Measurements from ENCODE around the gene TSPAN3.
A peak's percentile ranks its signal among the peaks of the same experiment; 100 is the strongest.

Gene TSPAN3

DNA sequence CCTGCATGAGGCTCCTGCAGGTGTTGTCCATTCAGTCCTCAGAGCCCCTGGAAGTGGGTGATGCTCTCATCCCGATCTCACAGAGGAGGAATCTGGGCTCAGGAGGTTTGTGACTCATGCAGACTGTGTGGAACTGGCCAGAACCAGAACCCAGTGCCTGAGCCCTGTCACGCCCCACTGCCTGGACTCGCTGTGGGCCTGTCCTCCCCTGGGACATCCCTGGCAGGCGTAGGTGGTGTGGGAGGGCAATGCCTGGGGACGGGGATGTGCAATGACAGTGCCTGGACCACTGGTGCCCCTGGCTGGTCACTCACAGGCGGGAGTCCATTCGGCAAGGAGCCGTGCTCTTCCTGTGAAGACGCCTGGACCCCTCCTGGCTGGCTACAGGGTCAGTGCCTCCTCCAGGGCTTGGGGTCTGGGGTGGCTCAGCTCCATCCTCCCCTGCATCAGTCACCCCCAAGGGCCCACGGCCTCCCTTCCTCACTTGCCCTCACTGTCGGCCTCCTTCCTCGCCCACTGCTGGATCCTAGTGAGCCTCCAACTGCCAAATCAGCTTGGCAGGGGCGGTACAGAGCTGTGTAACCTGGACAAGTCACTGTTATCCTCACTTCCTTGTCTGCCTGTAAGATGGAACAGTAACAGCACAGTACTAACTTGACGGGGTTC, 61.1 kb downstream of the TSPAN3 start:
- no peak for DNase-seq (ENCODE audit: low read depth in 2 of 2)

DNA sequence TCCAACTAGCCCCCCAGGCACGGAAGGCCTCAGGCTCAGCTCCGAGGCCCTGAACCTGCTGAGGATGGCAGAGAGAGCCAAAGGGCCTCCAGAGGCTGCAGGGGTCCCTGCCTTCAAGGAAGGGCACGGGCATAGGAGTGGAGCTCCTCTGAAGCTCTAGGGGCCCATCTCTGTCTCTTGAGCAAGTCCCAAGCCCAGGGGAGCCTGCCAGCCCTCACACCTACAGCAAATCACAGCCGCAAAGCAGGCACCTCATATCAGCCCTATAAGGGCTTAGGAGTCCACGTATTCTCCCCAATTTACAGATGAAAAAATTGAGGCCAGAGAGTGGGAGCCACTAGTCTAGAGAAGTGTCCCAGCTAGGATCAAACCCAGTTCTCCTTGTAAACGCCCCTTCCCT, 61.7 kb downstream of the TSPAN3 start:
- no peak for DNase-seq (ENCODE audit: low read depth in 2 of 2)

DNA sequence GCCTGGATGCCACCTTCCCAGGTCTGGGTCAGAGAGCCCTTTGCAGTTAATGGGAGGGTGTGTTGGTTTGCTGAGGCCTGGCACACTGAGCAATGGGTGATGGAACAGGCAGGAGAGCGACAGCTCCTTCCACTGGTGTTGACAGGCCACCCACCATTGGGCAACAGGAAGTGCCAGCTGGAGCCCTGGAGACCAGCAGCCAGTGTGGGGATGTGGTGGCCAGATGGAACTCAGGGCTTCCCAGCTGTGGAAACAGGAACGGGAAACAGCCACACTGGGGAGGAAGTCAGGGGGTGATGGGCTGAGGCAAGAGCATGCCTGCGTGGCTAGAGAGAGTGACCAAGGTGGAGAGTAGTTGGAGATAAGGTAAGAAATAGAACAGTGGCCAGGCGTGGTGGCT, 66.7 kb downstream of the TSPAN3 start:
- no peak for DNase-seq (ENCODE audit: low read depth in 2 of 2)

DNA sequence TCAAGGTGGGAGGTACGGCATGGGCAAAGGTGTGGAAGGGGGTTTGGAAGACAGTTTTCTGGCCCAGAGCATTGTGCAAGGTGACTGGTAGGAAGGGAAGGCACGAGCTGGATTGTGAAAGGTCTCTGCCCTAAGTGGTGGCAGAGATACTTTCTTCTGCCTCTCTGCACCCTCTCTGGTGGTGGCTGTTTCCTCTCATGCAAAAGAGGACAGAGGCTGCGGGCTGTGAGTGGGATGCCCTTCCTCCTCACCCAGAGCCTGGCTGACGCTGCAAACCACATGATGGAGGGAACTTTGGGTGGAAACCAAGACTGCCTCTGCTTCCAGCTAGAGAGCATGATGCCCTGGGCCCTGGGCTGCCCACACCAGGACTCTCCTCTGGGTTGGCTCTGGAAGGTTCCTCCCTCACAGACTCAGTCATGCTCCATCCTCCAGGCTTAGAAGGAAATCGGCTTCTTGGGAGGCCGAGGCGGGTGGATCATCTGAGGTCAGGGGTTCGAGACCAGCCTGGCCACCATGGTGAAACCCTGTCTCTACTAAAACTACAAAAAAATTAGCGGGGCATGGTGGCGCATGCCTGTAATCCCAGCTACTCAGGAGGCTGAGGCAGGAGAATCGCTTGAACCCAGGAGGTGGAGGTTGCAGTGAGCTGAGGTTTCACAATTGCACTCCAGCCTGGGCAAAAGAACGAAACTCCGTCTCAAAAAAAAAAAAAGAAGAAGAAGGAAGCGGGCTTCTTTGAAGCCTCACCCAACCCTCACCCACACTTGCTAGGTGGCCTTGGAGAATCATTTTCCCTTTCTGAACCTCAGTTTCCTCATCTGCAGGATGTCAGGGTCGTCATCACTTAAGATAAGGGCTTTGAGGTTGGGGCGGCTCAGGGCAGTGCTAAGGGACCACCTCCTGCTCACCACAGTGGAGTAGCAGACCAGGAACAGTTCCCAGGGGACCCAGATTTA, 67.7 kb downstream of the TSPAN3 start:
- peak in 1 of 2 experiments; percentile 77 for DNase-seq (ENCODE audit: low read depth in 2 of 2)

DNA sequence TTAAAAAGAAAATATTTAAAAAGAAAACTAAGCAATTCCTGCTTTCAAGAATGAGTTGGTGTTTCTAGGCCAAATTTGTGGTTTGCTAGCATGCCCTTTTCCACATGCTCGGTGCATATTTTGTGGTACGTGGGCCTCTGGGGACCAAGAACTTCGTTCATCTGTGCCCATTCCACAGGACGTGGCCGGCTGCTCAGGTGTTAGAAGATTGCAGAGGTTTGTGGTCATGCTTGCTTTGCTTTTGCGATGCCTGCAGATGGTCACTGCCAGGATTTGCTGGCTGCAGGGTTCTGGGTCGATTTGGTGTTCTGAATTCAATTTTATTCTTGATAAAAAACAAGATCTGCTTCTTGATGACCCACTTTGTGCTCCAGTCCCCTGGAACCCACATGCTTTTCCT, 68.5 kb downstream of the TSPAN3 start:
- DNase-seq (ENCODE audit: low read depth in 2 of 2), result no peak

DNA sequence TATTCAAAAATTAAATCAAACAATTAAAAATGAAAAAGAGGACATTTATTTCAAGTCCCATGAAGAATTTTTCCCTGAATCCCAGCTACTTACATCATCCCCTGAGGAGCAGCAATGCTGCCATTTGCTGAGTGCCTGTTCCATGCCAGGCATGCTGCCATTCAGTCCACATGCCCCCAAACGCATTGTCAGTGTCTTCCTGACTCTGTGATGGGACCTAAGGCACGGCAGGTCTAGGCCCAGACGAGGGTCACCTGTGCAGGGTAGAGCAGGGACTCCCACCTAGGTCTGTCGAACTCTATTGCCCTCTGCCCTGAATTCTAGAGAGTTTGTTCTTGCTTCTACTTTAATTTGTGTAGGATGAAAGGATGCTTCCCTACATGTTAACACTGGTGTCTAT, 68.9 kb downstream of the TSPAN3 start:
- no peak for DNase-seq (ENCODE audit: low read depth in 2 of 2)

DNA sequence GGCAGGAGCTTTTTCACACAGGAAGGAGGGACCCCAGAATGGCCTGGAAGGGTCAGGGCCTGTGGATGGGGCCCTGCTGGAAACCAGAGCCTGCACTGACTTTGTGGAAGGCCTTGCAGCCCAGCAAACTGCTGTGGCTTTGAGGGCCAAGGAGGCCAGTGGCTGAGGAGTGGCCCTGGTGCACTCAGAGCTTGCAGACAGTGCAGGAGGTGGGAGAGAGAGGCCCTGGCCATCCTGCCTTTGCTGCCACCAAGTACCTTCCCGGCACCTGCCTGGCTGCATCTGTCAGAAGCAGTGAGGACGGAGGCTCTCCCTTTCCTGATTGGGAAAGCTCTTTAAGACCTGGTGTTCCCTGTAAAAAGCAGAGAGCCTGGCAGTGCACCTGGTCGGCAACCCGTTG, 69.6 kb downstream of the TSPAN3 start:
- DNase-seq (ENCODE audit: low read depth in 2 of 2), result no peak

DNA sequence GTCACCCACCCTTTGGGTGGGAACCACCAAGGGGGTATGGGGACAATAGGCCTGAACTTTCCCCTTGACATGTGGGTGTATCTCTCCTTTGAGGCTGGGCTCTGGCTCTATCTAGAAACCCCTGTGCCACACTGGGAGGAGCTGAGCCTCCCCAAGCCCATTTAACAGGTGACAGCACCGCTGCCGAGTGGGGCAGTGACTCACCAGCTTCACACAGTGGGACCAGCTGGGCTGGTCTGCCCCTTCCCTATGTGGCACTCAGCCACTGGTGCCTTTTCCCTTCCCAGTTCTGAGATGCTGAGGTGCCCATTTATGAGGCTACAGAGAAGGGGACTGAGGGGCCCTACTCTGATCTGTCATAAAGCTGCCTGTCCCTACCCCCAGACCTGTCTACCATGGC, 70.9 kb downstream of the TSPAN3 start:
- DNase-seq (ENCODE audit: low read depth in 2 of 2), result no peak

DNA sequence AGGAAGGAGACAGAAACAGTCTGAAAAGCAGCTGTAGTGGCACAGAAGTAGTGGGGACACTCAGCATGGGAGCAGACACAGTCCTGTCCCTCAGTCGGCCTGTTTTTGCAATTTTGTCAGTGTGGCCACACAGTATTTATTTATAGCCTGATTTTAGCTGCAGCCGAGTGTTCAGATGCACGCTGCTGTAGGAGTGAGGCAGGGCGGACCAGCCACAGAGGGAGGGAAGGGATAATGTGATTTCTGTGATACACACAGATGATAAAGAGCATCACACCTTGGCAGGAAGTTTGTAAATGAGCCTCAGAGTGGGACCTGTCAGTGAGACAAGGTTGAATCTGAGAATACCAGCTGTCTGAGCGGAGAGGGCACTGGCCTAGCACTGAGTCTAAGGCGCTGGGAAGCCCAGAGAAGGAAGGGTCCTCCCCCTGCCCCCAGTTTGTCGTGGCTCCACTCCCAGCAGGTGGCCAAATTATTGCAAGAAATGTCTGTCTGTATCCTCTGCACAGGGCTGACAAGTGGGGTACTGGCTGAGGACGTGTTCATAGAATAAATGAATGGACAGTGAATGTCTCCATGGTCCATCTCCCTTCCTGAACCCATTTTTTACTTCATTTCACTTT, 72.1 kb downstream of the TSPAN3 start:
- DNase-seq (ENCODE audit: low read depth in 2 of 2), result no peak

DNA sequence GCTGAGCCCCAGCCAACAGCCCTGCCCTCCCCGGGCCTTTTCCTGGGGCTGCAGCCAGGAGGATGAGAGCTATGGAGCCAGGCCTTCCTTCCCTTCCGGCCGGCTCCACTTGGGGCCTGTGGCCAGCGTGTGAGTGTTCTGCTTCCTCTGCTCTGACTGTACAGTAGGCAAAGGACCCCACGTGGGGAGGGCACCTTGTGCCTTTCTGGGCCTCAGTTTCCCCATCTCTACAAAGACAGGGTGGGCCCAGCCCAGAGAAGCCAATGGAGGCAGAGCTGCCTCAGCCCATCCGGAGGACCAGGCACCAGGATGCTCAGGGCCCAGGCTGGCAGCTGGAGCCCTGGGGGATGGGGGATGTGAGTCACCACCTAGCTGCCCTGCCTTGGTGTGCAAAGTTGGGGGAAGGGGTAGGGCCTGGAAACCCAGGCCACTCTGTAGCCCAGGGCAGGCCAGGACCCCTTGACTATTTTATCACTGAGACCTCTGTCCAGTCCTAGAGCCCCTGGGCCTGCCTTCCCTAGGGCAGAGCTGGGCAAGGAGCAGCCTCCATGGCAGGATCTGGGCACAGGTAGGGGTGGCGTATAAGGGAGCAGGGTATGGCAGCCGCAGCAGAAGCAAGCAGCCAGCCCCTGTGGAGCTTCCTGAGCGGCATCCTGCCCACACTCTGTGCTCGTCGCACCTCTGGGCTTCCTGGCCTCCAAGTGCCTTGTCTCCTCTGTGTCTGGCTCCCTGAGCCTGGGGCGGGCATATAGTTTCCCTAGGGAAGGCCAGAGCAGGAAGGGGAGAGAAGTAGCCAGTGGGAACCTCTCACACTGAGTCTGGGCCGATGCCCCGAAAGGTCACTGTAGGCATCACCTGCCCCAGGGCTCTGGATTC, 74.1 kb downstream of the TSPAN3 start:
- DNase-seq (ENCODE audit: low read depth in 2 of 2), result peak in 1 of 2 experiments; percentile 55

DNA sequence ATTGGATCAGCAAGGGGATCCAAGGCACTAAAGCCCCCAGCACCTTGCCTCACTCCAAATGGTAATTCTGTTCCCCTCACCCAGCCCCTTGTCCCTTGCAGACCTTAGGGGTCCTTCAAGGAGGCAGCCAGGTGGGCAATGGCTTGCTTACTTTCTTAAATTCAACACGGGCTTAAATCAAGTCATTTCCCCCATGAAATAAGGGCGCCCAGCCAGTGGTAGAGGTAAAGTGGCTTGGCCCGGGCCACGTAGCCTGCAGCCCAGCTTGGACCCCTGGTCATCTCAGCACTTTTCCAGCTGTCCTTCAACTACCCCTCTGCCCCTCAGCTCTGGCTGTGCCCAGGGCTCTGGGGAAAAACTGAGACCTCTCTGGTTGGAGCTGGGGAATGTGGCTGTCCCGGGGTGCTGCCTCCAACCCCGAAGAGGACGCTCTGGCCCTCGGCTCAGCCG, 74.8 kb downstream of the TSPAN3 start:
- no peak for DNase-seq (ENCODE audit: low read depth in 2 of 2)

DNA sequence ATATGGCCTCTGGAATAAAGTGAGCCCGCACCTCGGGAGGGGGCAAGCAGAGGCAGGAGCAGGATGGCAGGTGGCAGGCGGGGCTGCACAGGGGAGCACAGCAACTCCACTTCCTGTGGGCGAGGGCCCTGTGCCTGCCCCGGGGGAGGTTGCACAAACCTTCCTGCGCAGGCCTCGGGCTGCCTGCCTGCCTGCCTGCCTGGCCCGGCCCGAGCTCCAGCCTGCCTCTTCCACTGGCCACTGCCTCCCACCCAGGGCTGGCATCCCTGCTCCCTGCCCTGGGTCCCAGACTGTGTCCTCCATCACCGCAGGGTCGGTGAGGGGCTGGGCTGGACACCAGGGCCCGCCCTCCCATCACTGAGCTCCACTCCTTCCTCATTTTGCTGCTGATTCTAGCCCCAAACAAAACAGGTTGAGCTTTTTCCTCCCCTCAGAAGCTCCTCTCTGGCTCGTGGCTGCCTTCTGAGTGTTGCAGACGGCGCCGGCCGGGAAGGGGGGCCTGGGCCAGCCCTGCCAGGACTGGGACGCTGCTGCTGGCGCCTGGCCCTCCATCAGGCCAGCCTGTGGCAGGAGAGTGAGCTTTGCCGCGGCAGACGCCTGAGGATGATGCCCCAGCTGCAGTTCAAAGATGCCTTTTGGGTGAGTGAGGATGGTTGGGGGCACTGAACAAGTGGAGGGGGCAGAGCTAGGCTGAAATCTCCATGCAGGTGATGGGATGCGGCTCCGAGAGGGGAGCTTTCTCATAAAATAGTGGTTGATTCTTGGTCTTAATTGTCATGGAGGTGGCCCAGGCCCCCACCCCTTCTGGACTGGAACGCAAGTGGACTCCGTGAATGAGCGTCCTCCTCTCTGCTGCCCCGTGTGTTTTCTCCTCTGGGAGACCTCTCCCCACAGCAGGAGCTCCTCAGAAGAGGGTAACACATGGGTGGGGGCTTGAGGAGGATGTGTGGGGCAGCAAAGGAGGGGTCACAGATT, 75.7 kb downstream of the TSPAN3 start, which contains the start of gene PSTPIP1:
Gene PSTPIP1 (plus strand): TSS at position 156 of the 975 bp plus-strand sequence. CDS start 448 bp downstream, at position 604.
- DNase-seq (ENCODE audit: low read depth in 2 of 2), result peak; percentile 31 to 59

DNA sequence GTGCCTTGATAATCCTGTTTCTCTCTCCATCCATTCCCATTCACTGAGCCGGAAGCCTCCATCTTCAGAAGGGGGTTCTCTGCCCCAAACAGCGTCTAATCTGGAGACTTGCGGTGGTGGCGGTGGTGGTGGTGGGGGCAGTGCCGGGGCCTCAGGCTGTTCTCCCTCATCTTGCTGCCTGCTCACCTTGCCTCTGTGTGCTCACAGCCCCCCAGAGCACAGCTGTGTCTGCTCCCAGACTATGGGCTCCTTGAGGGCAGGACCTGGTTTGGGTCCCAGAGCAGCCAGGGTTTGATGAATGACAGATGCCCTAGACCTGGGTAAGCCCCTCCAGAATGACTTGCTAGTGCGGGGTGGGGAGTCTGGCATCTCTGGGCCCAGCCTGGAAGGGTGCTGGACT, 76.4 kb downstream of the TSPAN3 start:
- no peak for DNase-seq (ENCODE audit: low read depth in 2 of 2)

DNA sequence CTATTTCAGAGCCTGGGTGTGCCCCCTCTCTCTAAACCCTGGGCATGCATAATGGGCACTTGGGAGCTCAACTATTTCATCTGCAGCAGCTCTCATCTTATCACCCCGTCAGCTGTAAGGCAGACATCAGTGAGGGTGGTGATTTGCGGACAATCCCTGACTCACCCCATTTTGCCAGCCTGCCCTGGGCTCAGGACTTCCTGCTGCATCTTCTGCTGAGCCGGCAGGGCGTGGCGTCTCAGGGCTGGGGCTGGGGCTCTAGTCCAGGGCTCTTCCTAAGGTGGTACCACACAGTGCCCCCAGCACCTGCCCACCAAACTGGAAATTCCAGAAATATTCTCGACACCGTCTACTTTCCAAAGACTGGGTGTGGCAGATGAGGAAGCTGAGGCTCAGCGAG, 76.9 kb downstream of the TSPAN3 start:
- DNase-seq (ENCODE audit: low read depth in 2 of 2), result peak in 1 of 2 experiments; percentile 54

DNA sequence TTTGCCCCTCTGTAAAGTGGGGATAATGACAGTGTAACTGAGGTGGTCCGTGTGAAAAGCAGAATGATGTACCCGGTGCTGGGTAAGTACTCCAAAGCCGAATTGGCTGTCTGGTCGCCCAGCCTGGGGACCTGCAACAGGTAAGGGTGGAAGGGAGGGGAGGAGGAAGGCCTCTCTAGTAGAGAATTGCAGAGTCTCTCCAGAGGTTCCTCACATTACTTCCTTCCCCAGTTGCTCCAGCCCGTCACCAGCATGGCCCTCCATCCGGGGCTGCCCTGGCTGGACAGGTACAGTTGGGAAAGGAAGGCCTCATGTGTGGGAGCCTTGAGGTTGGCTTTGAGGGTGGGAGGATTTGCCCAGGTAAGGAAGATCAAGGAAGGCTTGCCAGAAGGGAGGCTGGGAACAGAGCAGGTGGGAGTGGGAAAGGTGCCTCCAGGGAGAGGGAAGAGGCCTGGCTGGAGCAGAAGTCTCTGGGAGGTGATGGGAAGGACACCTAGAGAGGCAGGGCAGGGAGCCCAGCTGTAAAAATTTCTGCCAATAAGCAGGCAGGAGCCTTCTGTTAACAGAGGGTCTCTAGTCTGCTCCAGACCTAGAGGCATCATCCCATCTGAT, 77.7 kb downstream of the TSPAN3 start:
- no peak for DNase-seq (ENCODE audit: low read depth in 2 of 2)

DNA sequence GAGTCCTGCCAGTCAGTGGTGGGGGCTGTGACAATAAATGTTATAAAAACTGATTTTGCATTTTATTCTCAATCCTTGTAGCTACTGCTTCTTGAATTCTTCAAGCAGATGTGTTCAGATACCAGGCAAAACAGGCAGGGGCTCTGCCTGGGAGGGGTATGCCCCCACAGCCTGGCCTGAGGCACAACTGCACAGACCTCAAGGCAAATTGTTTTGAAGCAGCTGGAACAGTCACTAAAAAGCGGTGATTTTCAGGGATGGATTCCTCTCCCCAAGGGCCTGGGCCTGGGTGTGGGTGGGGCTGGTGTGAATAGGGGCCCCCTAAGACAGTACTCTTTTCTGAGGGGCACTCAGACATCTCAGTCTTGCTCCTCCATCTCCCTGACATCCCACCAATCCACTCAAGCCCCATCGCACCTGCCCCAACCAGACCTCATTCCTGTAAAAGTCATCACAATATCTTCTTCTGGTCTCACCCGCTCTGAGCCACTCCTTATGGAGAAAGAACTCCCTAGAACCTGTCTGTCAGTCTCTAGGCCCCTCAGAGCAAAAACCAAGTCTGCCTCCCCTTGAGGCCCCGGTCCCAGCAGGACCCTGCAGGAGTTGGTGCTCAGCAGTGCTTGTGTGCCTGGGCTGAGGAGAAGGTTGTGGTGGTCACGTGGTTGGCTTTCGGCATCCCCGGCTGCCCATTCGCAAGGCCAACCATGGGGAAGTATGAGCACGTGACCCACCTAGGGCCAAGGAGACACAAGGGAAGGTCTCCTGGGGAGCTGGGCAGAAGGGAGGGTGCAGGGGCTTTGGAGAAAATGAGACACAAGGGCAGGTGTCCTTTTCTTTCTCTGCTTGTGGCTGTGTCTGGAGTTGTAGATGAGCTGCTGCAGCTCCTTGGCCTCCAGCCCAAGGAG, 78.9 kb downstream of the TSPAN3 start:
- no peak for DNase-seq (ENCODE audit: low read depth in 2 of 2)
